ENCODE data around the gene DNAJC9. TPM values are rescaled to one million over a fixed set of nuclear protein-coding genes. Genes with fewer than 3 reads are reported as not detected.

The DNAJC9 gene
- total RNA-seq, 1 donor from 2014 or later = 32.7 TPM

DNA sequence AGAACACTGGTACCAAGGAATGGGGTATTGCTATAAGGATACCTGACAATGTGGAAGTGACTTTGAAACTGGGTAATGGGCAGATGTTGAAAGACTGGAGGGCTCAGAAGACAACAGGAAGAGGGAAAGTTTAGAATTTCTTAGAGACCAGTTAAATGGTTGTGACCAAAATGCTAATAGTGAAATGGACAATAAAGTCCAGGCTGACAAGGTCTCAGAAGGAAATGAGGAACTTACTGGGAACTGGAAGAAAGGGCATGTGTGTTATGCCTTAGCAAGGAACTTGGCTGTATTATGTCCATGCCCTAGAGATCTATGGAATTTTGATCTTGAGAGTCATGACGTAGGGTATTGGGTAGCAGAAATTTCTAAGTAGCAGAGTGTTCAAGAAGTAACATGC is 41.2 kb downstream of the DNAJC9 start:
- H3K4me3 Mint-ChIP-seq = no peak overlapping the region

DNA sequence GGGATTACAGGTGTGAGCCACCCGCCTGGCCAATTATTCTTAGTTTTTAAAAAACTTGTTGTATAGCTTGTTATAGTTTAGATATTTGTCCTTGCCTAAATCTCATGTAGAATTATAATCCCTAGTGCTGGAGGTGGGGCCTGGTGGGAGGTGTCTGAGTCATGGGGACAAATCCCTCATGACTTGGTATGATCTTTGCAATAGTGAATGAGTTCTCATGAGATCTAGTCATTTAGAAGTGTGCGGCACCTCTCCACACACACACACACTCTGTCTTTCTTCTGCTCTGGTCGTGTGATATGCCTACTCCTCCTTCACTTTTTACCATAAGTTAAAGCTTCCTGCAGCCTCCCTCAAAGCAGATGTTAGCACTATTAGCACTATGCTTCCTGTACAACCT is 42.0 kb downstream of the DNAJC9 start:
- Mint-ChIP-seq H3K4me3 (no peak overlapping the region), H3K4me1 (no peaks in the 10 kb centered on the region), H3K36me3 (peaks cover 38% of the 10 kb centered on the region), H3K9me3 (peaks cover 11% of the 10 kb centered on the region), H3K27me3 (ENCODE audit: low read depth) (no peaks in the 10 kb centered on the region), H3K27ac (no peak overlapping the region)
- TF ChIP-seq, protein P1, sequence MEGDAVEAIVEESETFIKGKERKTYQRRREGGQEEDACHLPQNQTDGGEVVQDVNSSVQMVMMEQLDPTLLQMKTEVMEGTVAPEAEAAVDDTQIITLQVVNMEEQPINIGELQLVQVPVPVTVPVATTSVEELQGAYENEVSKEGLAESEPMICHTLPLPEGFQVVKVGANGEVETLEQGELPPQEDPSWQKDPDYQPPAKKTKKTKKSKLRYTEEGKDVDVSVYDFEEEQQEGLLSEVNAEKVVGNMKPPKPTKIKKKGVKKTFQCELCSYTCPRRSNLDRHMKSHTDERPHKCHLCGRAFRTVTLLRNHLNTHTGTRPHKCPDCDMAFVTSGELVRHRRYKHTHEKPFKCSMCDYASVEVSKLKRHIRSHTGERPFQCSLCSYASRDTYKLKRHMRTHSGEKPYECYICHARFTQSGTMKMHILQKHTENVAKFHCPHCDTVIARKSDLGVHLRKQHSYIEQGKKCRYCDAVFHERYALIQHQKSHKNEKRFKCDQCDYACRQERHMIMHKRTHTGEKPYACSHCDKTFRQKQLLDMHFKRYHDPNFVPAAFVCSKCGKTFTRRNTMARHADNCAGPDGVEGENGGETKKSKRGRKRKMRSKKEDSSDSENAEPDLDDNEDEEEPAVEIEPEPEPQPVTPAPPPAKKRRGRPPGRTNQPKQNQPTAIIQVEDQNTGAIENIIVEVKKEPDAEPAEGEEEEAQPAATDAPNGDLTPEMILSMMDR (IDR thresholded peaks at IDR 0.05; ENCODE audit: unreplicated experiment) = no peak
- DNase-seq (ENCODE audit: low spot score in 2 of 2, unreplicated experiment in 2 of 2) = no peak

More for the DNA sequence above, 41.2 kb downstream of the DNAJC9 start:
- no peaks in the 10 kb centered on the region for H3K27me3 Mint-ChIP-seq (ENCODE audit: low read depth)
- H3K27ac Mint-ChIP-seq = no peak overlapping the region
- no peaks in the 10 kb centered on the region for H3K4me1 Mint-ChIP-seq
- H3K9me3 Mint-ChIP-seq = peaks cover 11% of the 10 kb centered on the region
- TF ChIP-seq, protein P1 (IDR thresholded peaks at IDR 0.05; ENCODE audit: unreplicated experiment) = no peak
- peaks cover 36% of the 10 kb centered on the region for H3K36me3 Mint-ChIP-seq
- DNase-seq (ENCODE audit: low spot score in 2 of 2, unreplicated experiment in 2 of 2) = no peak

Other genes with a start within 250 kb of the DNAJC9 start
- gene P4HA1, start 150.4 kb downstream of the DNAJC9 start, total RNA-seq = 103 to 111 TPM (median 105 TPM) in 3 replicates
- gene NUDT13, start 136.8 kb downstream of the DNAJC9 start, total RNA-seq = 3.5 to 4.4 TPM (median 3.7 TPM) in 3 replicates
- gene ECD, start 79.2 kb downstream of the DNAJC9 start, total RNA-seq = 30.2 to 31.4 TPM (median 30.5 TPM) in 3 replicates
- 31.4 to 33.7 TPM (median 31.9 TPM) in 3 replicates for gene FAM149B1, start 79.1 kb downstream of the DNAJC9 start, total RNA-seq
- 62.5 to 72.2 TPM (median 65.2 TPM) in 3 replicates for gene MRPS16, start 5.4 kb upstream of the DNAJC9 start, total RNA-seq
- gene CFAP70, start 111.6 kb upstream of the DNAJC9 start, total RNA-seq = 5.2 to 5.7 TPM (median 5.7 TPM) in 3 replicates
- 38.9 to 47.9 TPM (median 39.4 TPM) in 3 replicates for gene ANXA7, start 166.8 kb upstream of the DNAJC9 start, total RNA-seq
- 4.9 to 5.6 TPM (median 5.0 TPM) in 3 replicates for gene MSS51, start 186.3 kb upstream of the DNAJC9 start, total RNA-seq
- gene PPP3CB, start 248.8 kb upstream of the DNAJC9 start, total RNA-seq = 49.9 to 50.7 TPM (median 49.9 TPM) in 3 replicates